ENCODE results near the gene FAM98C.
"Not testable (repeated sequence)": the region's sequence is repeated elsewhere in the genome, so short reads cannot be mapped to it uniquely, and the experiment has no call there.

Gene FAM98C

GRCh38 chr19:38399081-38399480 lies 3.8 kb upstream of the FAM98C start:
- DNase-seq (ENCODE audit: low spot score) = no peak

GRCh38 chr19:38399537-38399936 lies 3.4 kb upstream of the FAM98C start:
- no peak for DNase-seq (ENCODE audit: low spot score)

- no peak for DNase-seq (ENCODE audit: low spot score)
Observed at GRCh38 chr19:38400361-38400760, 2.5 kb upstream of the FAM98C start.

- no peak for DNase-seq (ENCODE audit: low spot score)
Observed at GRCh38 chr19:38401148-38401547, 1.7 kb upstream of the FAM98C start.

- no peak for DNase-seq (ENCODE audit: low spot score)
Observed at GRCh38 chr19:38402623-38402966, 298 bp upstream of the FAM98C start.

- no peak for DNase-seq (ENCODE audit: low spot score)
Observed at GRCh38 chr19:38404858-38405257, 2.0 kb downstream of the FAM98C start.

GRCh38 chr19:38405276-38405675 lies 2.4 kb downstream of the FAM98C start:
- no peak for DNase-seq (ENCODE audit: low spot score)

GRCh38 chr19:38409631-38410133 lies 6.8 kb downstream of the FAM98C start:
- no peak for DNase-seq (ENCODE audit: low spot score)

- DNase-seq (ENCODE audit: low spot score) = not testable (repeated sequence)
Observed at GRCh38 chr19:38410407-38410806, 7.5 kb downstream of the FAM98C start.

- no peak for DNase-seq (ENCODE audit: low spot score)
Observed at GRCh38 chr19:38411041-38411712, 8.3 kb downstream of the FAM98C start.

GRCh38 chr19:38411898-38412297 lies 9.0 kb downstream of the FAM98C start:
- DNase-seq (ENCODE audit: low spot score) = not testable (repeated sequence)

GRCh38 chr19:38412491-38412890 lies 9.6 kb downstream of the FAM98C start:
- no peak for DNase-seq (ENCODE audit: low spot score)

GRCh38 chr19:38412961-38413360 lies 10.1 kb downstream of the FAM98C start:
- no peak for DNase-seq (ENCODE audit: low spot score)

GRCh38 chr19:38413416-38413815 lies 10.5 kb downstream of the FAM98C start:
- no peak for DNase-seq (ENCODE audit: low spot score)

GRCh38 chr19:38417146-38417543 lies 14.3 kb downstream of the FAM98C start:
- no peak for DNase-seq (ENCODE audit: low spot score)

GRCh38 chr19:38417544-38418506 lies 14.9 kb downstream of the FAM98C start:
- peak; percentile 63 for DNase-seq (ENCODE audit: low spot score)

- DNase-seq (ENCODE audit: low spot score) = no peak
Observed at GRCh38 chr19:38420935-38421334, 18.0 kb downstream of the FAM98C start.

GRCh38 chr19:38421856-38422255 lies 19.0 kb downstream of the FAM98C start:
- DNase-seq (ENCODE audit: low spot score) = no peak

- DNase-seq (ENCODE audit: low spot score) = no peak
Observed at GRCh38 chr19:38422438-38422837, 19.5 kb downstream of the FAM98C start.

- no peak for DNase-seq (ENCODE audit: low spot score)
Observed at GRCh38 chr19:38424272-38424671, 21.4 kb downstream of the FAM98C start.

GRCh38 chr19:38425222-38425809 lies 22.4 kb downstream of the FAM98C start:
- DNase-seq (ENCODE audit: low spot score) = no peak

- DNase-seq (ENCODE audit: low spot score) = peak; percentile 17
Observed at GRCh38 chr19:38425810-38426466, 23.0 kb downstream of the FAM98C start, which contains the start of gene RASGRP4. Gene RASGRP4 (minus strand): TSS chr19:38426219. CDS start chr19:38426091, 128 bp downstream.
